Nephron (organoid): ENCODE measurements around the gene ASB9.

Experiments used
- H3K27ac Mint-ChIP-seq, 3 experiments: 2 replicates each; pipeline ENCODE4 v1.8.0; 2020; ENCODE audit warnings: mixed read lengths in 3 of 3, mild to moderate bottlenecking in 2 of 3, moderate library complexity in 1 of 3
- H3K27me3 Mint-ChIP-seq: 2 replicates; pipeline ENCODE4 v1.8.0; 2021; ENCODE audit warnings: low read depth, mild to moderate bottlenecking, moderate library complexity, mixed read lengths
- H3K36me3 Mint-ChIP-seq: 2 replicates; pipeline ENCODE4 v1.8.0; 2020; ENCODE audit warnings: low read depth, mixed read lengths
- H3K4me1 Mint-ChIP-seq: 2 replicates; pipeline ENCODE4 v1.8.0; 2020; ENCODE audit warnings: mixed read lengths
- H3K4me3 Mint-ChIP-seq, 3 experiments: 2 replicates each; pipeline ENCODE4 v1.8.0; 2020; ENCODE audit warnings: mild to moderate bottlenecking in 3 of 3, mixed read lengths in 3 of 3, moderate library complexity in 2 of 3
- H3K9me3 Mint-ChIP-seq: 2 replicates; pipeline ENCODE4 v1.8.0; 2020; ENCODE audit warnings: mixed read lengths
- TF ChIP-seq, protein P1 (sequence below), 3 experiments: fragments of 200-600 bp; sonication (generic); IDR thresholded peaks; one replicate each; pipeline ENCODE4 v1.5.0; 2021; ENCODE audit warnings: antibody characterized with exemption in 3 of 3; ENCODE audit not compliant: unreplicated experiment in 3 of 3

ASB9 gene

DNA sequence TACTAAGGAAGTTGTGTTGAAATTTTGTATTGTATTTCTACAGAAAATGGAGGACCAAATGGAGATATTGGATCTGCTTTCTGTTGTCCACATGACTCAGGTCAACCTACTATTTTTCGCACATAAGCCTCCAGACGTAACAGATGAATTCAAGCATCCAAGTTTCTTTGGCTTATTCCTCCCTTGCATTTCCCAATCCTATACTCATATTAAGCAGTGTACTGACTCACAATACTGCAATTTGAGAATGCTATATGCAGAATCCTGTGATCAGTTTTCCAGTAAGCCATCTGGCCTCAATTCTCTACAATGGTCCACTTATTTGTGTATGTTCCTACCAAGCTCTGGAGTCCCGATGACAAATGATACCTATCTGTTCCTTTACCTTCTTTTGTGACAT lies 75.7 kb downstream of the ASB9 start:
- no peak overlapping the region for H3K27ac Mint-ChIP-seq
- no peaks in the 10 kb centered on the region for H3K4me1 Mint-ChIP-seq
- TF ChIP-seq, protein P1, sequence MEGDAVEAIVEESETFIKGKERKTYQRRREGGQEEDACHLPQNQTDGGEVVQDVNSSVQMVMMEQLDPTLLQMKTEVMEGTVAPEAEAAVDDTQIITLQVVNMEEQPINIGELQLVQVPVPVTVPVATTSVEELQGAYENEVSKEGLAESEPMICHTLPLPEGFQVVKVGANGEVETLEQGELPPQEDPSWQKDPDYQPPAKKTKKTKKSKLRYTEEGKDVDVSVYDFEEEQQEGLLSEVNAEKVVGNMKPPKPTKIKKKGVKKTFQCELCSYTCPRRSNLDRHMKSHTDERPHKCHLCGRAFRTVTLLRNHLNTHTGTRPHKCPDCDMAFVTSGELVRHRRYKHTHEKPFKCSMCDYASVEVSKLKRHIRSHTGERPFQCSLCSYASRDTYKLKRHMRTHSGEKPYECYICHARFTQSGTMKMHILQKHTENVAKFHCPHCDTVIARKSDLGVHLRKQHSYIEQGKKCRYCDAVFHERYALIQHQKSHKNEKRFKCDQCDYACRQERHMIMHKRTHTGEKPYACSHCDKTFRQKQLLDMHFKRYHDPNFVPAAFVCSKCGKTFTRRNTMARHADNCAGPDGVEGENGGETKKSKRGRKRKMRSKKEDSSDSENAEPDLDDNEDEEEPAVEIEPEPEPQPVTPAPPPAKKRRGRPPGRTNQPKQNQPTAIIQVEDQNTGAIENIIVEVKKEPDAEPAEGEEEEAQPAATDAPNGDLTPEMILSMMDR (IDR thresholded peaks at IDR 0.05; ENCODE audit: unreplicated experiment in 3 of 3) = no peak
- no peak overlapping the region for H3K4me3 Mint-ChIP-seq
- H3K36me3 Mint-ChIP-seq = no peaks in the 10 kb centered on the region
- no peaks in the 10 kb centered on the region for H3K27me3 Mint-ChIP-seq
- H3K9me3 Mint-ChIP-seq = no peaks in the 10 kb centered on the region
